ENCODE measurements around the gene IL12RB2.

DNA sequence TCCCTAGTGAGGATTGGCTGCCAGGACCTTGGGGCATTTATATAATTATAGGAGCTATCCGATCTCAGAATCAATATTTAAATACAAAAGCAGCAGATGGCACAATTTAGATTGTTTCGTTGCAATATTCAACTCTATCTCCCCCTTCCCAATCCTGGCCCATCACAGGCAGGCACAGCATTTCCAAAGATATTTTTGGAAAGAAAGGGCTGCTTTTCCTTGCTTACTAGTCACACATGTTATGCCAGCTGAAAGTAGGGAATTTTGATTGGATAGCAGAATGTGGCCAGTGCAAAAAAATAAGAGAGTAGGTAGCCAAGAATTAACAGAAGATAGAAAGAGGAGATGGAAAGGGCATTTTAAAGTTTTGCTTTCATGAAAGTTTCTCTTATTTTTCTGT is 37.9 kb downstream of the IL12RB2 start:
- TF ChIP-seq, protein P1, sequence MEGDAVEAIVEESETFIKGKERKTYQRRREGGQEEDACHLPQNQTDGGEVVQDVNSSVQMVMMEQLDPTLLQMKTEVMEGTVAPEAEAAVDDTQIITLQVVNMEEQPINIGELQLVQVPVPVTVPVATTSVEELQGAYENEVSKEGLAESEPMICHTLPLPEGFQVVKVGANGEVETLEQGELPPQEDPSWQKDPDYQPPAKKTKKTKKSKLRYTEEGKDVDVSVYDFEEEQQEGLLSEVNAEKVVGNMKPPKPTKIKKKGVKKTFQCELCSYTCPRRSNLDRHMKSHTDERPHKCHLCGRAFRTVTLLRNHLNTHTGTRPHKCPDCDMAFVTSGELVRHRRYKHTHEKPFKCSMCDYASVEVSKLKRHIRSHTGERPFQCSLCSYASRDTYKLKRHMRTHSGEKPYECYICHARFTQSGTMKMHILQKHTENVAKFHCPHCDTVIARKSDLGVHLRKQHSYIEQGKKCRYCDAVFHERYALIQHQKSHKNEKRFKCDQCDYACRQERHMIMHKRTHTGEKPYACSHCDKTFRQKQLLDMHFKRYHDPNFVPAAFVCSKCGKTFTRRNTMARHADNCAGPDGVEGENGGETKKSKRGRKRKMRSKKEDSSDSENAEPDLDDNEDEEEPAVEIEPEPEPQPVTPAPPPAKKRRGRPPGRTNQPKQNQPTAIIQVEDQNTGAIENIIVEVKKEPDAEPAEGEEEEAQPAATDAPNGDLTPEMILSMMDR (conservative IDR thresholded peaks at IDR 0.05; ENCODE audit: low read depth, low read length) = no peak
- no peak for TF ChIP-seq EZH2phosphoT487 (IDR thresholded peaks at IDR 0.05; ENCODE audit: borderline replicate concordance, low read length)
